AG04450 (cell line): ENCODE data around the gene ZNF682. TPM values are rescaled to one million over a fixed set of nuclear protein-coding genes. Genes with fewer than 3 reads are reported as not detected.

Source experiments
- CTCF ChIA-PET: fragments of 300-600, 350-600 bp; formaldehyde crosslinking; extraction: SDS; loops from one replicate; lab custom pipeline; 2022; ENCODE audit warnings: antibody characterized with exemption, inconsistent platforms; lab: Charles Lee
- POLR2A ChIA-PET: fragments of 350-600 bp; formaldehyde crosslinking; extraction: SDS; loops from one replicate; lab custom pipeline; 2021; ENCODE audit warnings: antibody characterized with exemption, inconsistent platforms; lab: Yijun Ruan, JAX
- DNase-seq: peaks from one replicate; pipeline ENCODE4 v3.0.0-alpha.2; 2011; ENCODE audit warnings: low read depth, low spot score
- H3K27ac ChIP-seq: one replicate; pipeline ENCODE4 v1.5.1; 2012; ENCODE audit warnings: low read depth, low read length, control low read depth
- H3K27me3 ChIP-seq: one replicate; pipeline ENCODE4 v1.6.0; 2012; ENCODE audit warnings: low read length; ENCODE audit not compliant: control insufficient read depth, insufficient read depth
- H3K4me3 ChIP-seq: 2 replicates; pipeline ENCODE4 v1.5.1; 2011; ENCODE audit warnings: mild to moderate bottlenecking, low read depth, low read length, control low read depth
- H3K9me3 ChIP-seq: 2 replicates; pipeline ENCODE4 v1.5.1; 2012; ENCODE audit warnings: low read length; ENCODE audit not compliant: control insufficient read depth, insufficient read depth
- CTCF ChIP-seq: IDR thresholded peaks from 2 replicates; pipeline ENCODE4 v1.5.1; 2011; ENCODE audit warnings: low read depth, low read length, control low read depth, inconsistent platforms
- polyA plus RNA-seq: library from polyadenylated mRNA; depleted of rRNA; stranded (reverse); fragments of >200 nt; gene quantifications from 2 replicates; pipeline ENCODE4 v1.2.3, GENCODE V29; 2011

The ZNF682 gene
- polyA plus RNA-seq, 1 experiment: 2.0 TPM

- no peak overlapping the region for H3K27ac ChIP-seq
- ChIA-PET POLR2A (no interaction called here), CTCF (no interaction called here)
- TF ChIP-seq CTCF: no peak
- peaks cover 14% of the 10 kb centered on the region; the same call in 1 of the 2 replicates for H3K9me3 ChIP-seq
- no peak for DNase-seq
- no peak overlapping the region for H3K4me3 ChIP-seq
- H3K27me3 ChIP-seq: no peaks in the 10 kb centered on the region
Measured at GRCh38 chr19:20044663-20045062, 5.4 kb upstream of the ZNF682 start.

- H3K9me3 ChIP-seq: peaks cover 18% of the 10 kb centered on the region; the same call in 1 of the 2 replicates
- no peaks in the 10 kb centered on the region for H3K27me3 ChIP-seq
- peak overlapping the region; percentile 87 for H3K4me3 ChIP-seq
- TF ChIP-seq CTCF: no peak
- POLR2A ChIA-PET: interaction anchor here (0.6 to 1.7 kb wide), 7 partner anchors 13 to 1938 kb away, joined by 3 to 12 read pairs (median 3); partner anchors contain the start of genes ZNF253 and ZNF93
- CTCF ChIA-PET: interaction anchor here (0.6 kb wide), 1 partner anchor 14 kb away, joined by 6 read pairs; no protein-coding TSS in a partner anchor
- H3K27ac ChIP-seq: peak overlapping the region; percentile 61
- DNase-seq: no peak
Measured at GRCh38 chr19:20038358-20039202, 725 bp downstream of the ZNF682 start.

GRCh38 chr19:20035935-20036334 is 3.4 kb downstream of the ZNF682 start:
- no peak overlapping the region for H3K4me3 ChIP-seq
- POLR2A ChIA-PET: no interaction called here
- no peaks in the 10 kb centered on the region for H3K27me3 ChIP-seq
- peaks cover 10% of the 10 kb centered on the region; the same call in 1 of the 2 replicates for H3K9me3 ChIP-seq
- H3K27ac ChIP-seq: no peak overlapping the region
- no peak for DNase-seq
- TF ChIP-seq CTCF: no peak
- CTCF ChIA-PET: no interaction called here

GRCh38 chr19:20028611-20029010 is 10.7 kb downstream of the ZNF682 start:
- TF ChIP-seq CTCF: no peak
- Histone ChIP-seq H3K9me3 (peaks cover 6% of the 10 kb centered on the region), H3K4me3 (no peak overlapping the region), H3K27ac (no peak overlapping the region), H3K27me3 (no peaks in the 10 kb centered on the region)
- ChIA-PET CTCF (no interaction called here), POLR2A (no interaction called here)
- DNase-seq: no peak

- H3K4me3 ChIP-seq: no peak overlapping the region
- DNase-seq: no peak
- POLR2A ChIA-PET: no interaction called here
- TF ChIP-seq CTCF: no peak
- H3K9me3 ChIP-seq: peaks cover 34% of the 10 kb centered on the region
- no peak overlapping the region for H3K27ac ChIP-seq
- H3K27me3 ChIP-seq: no peaks in the 10 kb centered on the region
- CTCF ChIA-PET: no interaction called here
Measured at GRCh38 chr19:20005741-20006140, 33.6 kb downstream of the ZNF682 start.
